Omental fat pad (tissue), 4 donors: Measurements from ENCODE around the gene MORF4L2. TPM values are rescaled to one million over a fixed set of nuclear protein-coding genes. Genes with fewer than 3 reads are reported as not detected.
"Not testable (repeated sequence)": the region's sequence is repeated elsewhere in the genome, so short reads cannot be mapped to it uniquely, and the experiment has no call there.

ENCODE experiments used
- ATAC-seq: fragments of 150-250 bp; one replicate; pipeline ENCODE4 v1.9.1; 2016; ENCODE audit warnings: mild to moderate bottlenecking, moderate library complexity; ENCODE audit not compliant: low FRiP score
- DNase-seq: peaks from one replicate; pipeline ENCODE4 v3.0.0-alpha.2; 2019; ENCODE audit warnings: low spot score
- total RNA-seq, 4 donors: library from RNA; depleted of rRNA; stranded (reverse); fragments of >200 nt; gene quantifications; one replicate each; pipeline ENCODE4 v1.1.0, GENCODE V29; 2016
- TF ChIP-seq, protein P1 (sequence below), 3 donors: fragments of 450-650 bp; IDR thresholded peaks; one replicate each; pipeline ENCODE4 v1.5.1; 2016 to 2017; ENCODE audit warnings: antibody characterized with exemption in 3 of 3, mild to moderate bottlenecking in 3 of 3, moderate library complexity in 2 of 3

Gene MORF4L2
- total RNA-seq, 4 donors from 2014 or later, result 173 to 373 (median 272) TPM

DNA sequence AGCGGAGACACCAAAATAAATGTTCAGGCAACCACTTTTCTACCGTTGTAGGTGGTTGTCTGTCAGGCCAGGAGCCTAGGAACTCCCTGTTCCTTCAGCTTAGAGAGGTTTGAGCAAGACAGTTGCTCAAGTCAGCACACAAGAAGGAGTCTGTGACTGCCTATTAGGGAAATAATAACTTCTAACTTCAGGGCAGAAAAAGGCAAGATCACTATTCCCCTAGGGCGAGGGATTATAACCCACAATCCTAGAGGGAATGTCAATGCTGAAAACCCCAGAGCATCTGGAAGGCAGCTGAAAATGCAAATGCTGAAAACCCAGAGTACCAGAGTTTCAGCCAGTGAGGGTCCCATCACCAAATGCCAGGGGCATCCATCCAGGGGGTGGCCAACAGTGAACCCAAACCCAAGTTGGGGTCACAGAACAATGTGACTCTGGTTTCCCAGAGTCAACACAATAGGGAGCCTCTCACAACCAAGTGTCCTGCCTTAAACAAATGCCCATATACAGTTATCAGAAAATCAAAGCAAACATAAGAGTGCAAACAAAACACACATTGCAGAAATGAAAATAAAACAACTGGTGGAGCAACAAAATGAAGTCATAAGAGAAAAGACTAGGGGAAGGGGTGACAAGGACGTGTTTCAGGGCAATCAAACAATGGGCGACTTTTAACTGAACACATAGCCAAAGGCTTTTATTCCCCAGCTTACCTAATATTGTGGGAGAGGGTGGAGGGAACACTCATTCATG is 27.6 kb downstream of the MORF4L2 start:
- no peak for DNase-seq
- no peak for ATAC-seq
- TF ChIP-seq, protein P1, sequence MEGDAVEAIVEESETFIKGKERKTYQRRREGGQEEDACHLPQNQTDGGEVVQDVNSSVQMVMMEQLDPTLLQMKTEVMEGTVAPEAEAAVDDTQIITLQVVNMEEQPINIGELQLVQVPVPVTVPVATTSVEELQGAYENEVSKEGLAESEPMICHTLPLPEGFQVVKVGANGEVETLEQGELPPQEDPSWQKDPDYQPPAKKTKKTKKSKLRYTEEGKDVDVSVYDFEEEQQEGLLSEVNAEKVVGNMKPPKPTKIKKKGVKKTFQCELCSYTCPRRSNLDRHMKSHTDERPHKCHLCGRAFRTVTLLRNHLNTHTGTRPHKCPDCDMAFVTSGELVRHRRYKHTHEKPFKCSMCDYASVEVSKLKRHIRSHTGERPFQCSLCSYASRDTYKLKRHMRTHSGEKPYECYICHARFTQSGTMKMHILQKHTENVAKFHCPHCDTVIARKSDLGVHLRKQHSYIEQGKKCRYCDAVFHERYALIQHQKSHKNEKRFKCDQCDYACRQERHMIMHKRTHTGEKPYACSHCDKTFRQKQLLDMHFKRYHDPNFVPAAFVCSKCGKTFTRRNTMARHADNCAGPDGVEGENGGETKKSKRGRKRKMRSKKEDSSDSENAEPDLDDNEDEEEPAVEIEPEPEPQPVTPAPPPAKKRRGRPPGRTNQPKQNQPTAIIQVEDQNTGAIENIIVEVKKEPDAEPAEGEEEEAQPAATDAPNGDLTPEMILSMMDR (IDR thresholded peaks at IDR 0.05), result no peak

DNA sequence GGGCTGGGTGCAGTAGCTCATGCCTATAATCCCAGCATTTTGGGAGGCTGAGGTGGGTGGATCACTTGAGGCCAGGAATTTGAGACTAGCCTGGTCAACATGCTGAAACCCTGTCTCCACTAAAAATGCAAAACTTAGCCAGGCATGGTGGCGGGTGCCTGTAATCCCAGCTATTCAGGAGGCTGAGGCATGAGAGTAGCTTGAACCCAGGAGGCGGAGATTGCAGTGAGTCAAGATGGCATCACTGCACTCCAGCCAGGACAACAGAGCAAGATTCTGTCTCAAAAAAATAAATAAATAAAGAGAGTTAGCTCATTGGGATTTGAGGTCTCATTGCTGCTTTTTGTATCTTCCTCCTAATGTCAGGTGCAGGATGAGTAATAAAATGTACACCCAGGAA is 29.4 kb downstream of the MORF4L2 start:
- ATAC-seq, DNase-seq: not testable (repeated sequence)

DNA sequence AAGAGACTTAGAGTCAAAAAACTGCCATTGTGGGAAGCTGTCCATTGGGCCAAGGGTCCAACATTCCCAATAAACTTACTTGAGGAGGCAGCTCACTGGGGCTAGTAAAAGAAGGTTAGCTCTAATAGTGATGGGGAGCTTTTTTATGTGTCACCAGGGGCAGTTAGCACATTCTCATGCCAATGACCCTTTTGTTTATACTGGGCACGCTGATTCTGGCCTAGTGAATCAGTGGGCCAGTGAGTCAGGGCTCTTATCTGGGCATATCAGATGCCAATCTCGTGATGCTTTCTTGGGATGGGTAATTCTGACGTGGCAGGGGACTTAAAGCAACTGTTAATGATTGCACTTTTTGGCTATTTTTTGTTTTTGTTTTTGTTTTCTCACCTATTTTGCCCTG is 29.9 kb downstream of the MORF4L2 start:
- no peak for ATAC-seq
- DNase-seq, result no peak
- TF ChIP-seq, protein P1 (IDR thresholded peaks at IDR 0.05), result no peak

DNA sequence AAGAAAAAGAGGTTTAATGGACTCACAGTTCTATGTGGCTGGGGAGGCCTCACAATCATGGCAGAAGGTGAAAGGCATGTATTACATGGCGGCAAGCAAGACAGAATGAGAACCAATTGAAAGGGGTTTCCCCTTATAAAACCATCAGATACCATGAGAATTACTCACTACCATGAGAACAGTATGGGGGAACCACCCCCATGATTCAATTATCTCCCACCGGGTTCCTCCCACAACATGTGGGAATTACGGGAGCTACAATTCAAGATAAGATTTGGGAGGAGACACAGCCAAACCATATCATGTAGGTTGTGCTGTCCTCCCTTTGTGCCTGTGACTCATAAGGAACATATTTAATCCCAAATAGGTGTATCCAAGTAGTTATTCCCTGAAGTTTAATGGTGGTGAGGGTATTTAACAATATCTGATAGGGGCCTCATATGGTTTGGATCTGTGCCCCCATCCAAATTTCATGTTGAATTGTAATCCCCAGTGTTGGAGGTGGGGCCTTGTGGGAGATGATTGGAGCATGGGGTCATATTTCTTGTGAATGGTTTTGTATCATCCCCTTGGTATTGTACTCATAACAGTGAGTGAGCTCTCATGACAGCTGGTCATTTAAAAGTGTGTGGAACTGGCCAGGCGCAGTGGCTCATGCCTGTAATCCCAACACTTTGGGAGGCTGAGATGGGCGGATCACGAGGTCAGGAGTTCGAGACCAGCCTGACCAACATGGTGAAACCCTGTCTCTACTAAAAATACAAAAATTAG is 31.1 kb downstream of the MORF4L2 start:
- ATAC-seq, DNase-seq: not testable (repeated sequence)

DNA sequence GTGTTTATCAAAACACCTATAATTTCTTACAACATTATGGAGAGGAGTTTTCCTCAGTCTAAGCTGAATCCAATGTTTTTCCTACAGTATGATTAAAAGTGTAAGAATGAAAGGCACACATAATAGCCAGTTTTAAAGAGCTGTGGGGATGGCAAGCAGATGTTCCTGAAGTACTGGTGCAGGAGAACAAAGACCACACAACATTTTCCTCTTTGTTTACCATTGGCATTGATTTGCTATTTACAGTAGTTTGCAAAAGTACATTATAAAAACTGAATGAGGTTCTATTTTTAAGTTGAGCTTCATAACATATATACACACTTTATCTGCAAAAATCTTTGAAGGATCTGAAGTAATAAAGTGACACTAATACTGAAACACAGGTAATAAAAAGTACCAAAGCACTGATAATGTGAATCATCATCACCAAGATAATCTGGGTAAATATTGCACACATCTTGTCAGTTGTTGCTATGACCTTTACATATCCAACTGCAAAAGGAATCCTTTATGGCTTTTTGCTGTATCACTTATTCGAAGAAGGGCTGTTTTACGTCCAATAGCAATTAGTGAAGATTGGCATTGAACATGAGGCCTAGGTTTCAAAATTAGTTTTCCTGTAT is 35.2 kb downstream of the MORF4L2 start:
- TF ChIP-seq, protein P1 (IDR thresholded peaks at IDR 0.05), result no peak
- ATAC-seq (no peak), DNase-seq (no peak)

DNA sequence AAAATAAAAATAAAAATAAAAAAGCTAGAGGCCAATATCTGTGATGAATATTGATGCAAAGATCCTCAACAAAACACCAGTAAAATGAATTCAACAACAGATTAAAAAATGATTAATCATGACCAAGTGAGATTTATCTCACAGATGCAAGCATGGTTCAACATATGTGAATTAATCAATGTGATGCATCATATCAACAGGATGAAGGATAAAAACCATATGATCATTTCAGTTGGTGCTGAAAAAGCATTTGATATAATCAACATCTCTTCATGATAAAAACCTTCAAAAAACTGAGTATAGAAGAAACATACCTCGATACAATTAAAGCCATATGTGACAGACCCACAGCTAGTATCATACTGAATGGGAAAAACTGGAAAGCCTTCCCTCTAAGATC is 38.9 kb downstream of the MORF4L2 start:
- no peak for DNase-seq
- ATAC-seq, result no peak
- TF ChIP-seq, protein P1 (IDR thresholded peaks at IDR 0.05), result no peak

DNA sequence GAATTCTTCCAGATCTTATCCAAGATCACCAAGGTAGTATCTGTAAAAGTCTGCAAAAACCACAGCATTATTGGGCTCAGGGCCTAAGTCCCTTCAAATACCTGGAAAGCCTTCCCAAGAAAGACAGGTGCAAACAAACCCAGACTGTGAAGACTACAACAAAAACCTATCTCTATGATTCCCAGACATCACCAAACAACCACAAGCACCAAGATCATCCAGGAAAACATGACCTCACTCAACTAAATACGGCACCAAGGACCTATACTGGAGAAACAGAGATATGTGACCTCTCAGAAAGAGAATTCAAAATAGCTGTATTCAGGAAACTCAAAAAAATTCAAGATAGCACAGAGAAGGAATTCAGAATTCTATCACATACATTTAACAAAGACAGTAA is 42.4 kb downstream of the MORF4L2 start:
- TF ChIP-seq, protein P1 (IDR thresholded peaks at IDR 0.05), result no peak
- ATAC-seq (no peak), DNase-seq (no peak)
